Activated naive CD4-positive, alpha-beta T cell treated with anti-CD3 and anti-CD28 coated beads for 36 hours (primary cell): ENCODE data around the gene LAYN. TPM values are rescaled to one million over a fixed set of nuclear protein-coding genes. Genes with fewer than 3 reads are reported as not detected.

Experiments
- CTCF ChIA-PET: fragments of 350-600 bp; sonication (Branson Sonifier 250); formaldehyde crosslinking; loops from one replicate; lab custom pipeline; 2021; ENCODE audit warnings: antibody characterized with exemption; lab: Charles Lee
- DNase-seq: peaks from one replicate; pipeline ENCODE4 v3.0.0-alpha.2; 2020
- H3K27ac Mint-ChIP-seq: one replicate; pipeline ENCODE4 v1.8.0; 2021; ENCODE audit warnings: mild to moderate bottlenecking, mixed read lengths
- H3K27me3 Mint-ChIP-seq: one replicate; pipeline ENCODE4 v1.8.0; 2021; ENCODE audit warnings: low read depth, mixed read lengths
- H3K36me3 Mint-ChIP-seq: one replicate; pipeline ENCODE4 v1.8.0; 2021; ENCODE audit warnings: low read depth, mixed read lengths
- H3K4me1 Mint-ChIP-seq: one replicate; pipeline ENCODE4 v1.8.0; 2021; ENCODE audit warnings: low read depth, mixed read lengths
- H3K4me3 Mint-ChIP-seq: one replicate; pipeline ENCODE4 v1.8.0; 2021; ENCODE audit warnings: mild to moderate bottlenecking, moderate library complexity, mixed read lengths
- H3K9me3 Mint-ChIP-seq: one replicate; pipeline ENCODE4 v1.8.0; 2021; ENCODE audit warnings: mixed read lengths
- intact Hi-C: fragments of 100-400 bp; cut with micrococcal nuclease; formaldehyde crosslinking; loops from one replicate; pipeline ENCODE4 v1.15.1; 2023
- total RNA-seq, 2 experiments: library from RNA; stranded (reverse); gene quantifications; one replicate each; pipeline ENCODE4 v1.2.3, GENCODE V29; 2021

LAYN gene, protein sequence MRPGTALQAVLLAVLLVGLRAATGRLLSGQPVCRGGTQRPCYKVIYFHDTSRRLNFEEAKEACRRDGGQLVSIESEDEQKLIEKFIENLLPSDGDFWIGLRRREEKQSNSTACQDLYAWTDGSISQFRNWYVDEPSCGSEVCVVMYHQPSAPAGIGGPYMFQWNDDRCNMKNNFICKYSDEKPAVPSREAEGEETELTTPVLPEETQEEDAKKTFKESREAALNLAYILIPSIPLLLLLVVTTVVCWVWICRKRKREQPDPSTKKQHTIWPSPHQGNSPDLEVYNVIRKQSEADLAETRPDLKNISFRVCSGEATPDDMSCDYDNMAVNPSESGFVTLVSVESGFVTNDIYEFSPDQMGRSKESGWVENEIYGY
- 1 to 10 TPM; 3.5 to 4.1 TPM for total RNA-seq

DNA sequence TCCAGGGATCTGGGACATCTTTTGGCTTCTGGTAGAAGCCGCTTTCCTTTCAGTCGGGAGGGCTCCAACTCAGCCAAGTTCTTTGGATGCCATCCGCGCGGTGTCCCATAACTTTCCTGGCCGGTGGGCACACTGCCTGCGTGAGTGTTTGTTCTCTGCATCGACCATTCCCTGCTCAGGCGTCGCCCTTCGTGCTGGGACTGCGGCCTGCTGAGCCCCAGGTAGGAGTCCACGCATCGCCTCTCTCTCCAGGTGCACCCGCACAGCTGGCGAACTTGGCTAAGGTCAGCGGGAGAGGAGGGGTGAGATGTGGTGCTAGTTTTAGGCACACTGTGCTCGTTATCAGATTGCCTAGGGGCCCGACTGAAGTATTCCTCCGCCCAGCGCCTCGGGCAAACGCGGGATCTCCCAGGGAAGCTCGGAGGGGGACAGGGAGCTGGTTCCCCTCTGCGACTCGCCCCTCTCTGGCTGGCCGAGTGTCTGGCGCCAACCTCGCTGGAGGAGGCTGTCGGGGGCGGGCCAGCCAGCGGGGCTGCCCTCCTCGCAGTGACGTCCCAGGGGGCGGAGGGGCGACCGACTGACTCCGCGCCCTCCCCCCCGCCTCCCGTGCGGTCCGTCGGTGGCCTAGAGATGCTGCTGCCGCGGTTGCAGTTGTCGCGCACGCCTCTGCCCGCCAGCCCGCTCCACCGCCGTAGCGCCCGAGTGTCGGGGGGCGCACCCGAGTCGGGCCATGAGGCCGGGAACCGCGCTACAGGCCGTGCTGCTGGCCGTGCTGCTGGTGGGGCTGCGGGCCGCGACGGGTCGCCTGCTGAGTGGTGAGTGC is at the start of gene LAYN:
LAYN (plus strand) TSS at position 607 of the 823 bp plus-strand sequence; CDS start at position 731, 124 bp downstream.
- CTCF ChIA-PET = interaction anchor here (1.2 kb wide), 1 partner anchor 85 kb away, joined by 3 read pairs; no protein-coding TSS in a partner anchor
- H3K4me1 Mint-ChIP-seq = peaks cover 22% of the 10 kb centered on the region

DNA sequence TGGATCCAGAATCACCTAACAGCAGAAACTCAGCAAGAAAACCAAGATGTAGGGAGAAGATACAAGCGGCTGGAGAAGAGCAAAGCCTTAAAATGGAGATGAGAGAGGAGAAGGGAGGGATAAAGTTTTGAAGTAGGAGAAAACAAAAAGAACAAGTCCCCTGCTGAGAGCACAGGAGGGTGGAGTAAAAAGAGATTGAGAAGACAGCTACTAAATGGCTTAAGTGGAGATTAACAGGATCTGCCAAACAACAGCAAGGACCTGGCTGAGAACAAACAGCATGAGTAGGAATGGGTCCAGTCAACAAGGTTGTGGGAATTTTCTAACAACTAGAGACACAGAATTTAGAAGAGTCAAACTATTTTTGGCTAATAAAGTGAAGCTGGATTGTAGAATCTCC is 46.5 kb upstream of the LAYN start:
- Mint-ChIP-seq H3K27me3 (peaks cover 27% of the 10 kb centered on the region), H3K36me3 (no peaks in the 10 kb centered on the region), H3K4me3 (no peak overlapping the region), H3K27ac (no peak overlapping the region), H3K4me1 (no peaks in the 10 kb centered on the region), H3K9me3 (no peaks in the 10 kb centered on the region)
- CTCF ChIA-PET = interaction anchor here (0.6 kb wide), 1 partner anchor 471 kb away, joined by 3 read pairs; no protein-coding TSS in a partner anchor
- DNase-seq = no peak
- intact Hi-C loops = no loop called here

More for the DNA sequence above, at the start of gene LAYN:
- intact Hi-C loops = loop anchor here (2.0 kb wide), 2 partner anchors 14 to 26 kb away; partner anchors contain the start of gene HOATZ
- H3K27ac Mint-ChIP-seq = peak within 1 kb of the TSS; percentile 61
- no peaks in the 10 kb centered on the region for H3K9me3 Mint-ChIP-seq
- H3K27me3 Mint-ChIP-seq = peaks cover 45% of the 10 kb centered on the region
- peak within 1 kb of the TSS; percentile 67 for H3K4me3 Mint-ChIP-seq
- DNase-seq = peak; percentile 35
- H3K36me3 Mint-ChIP-seq = no peaks in the 10 kb centered on the region

DNA sequence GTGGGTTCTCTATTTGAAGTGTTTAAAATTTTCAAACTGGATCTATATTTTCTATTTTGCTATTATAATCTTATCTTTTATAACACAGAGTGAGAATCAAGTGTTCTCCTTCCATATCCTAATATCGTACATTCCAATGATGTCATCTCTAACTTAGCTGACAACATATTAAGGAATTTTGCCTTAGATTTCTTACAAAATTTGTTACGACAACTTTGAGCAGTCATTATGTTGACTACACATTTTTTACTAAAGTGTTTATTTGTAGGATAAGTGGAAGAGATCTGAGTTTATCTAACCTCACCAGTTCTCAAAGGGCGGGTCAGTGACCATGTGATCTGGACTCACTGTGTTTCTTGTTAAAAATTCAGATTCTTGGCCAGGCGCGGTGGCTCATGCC is 41.0 kb upstream of the LAYN start:
- Mint-ChIP-seq H3K27me3 (peaks cover 24% of the 10 kb centered on the region), H3K36me3 (no peaks in the 10 kb centered on the region), H3K4me3 (no peak overlapping the region), H3K27ac (no peak overlapping the region), H3K9me3 (no peaks in the 10 kb centered on the region), H3K4me1 (no peaks in the 10 kb centered on the region)
- no peak for DNase-seq
- intact Hi-C loops = no loop called here
- CTCF ChIA-PET = interaction anchor here (0.7 kb wide), 1 partner anchor 14 kb away, joined by 3 read pairs; no protein-coding TSS in a partner anchor

DNA sequence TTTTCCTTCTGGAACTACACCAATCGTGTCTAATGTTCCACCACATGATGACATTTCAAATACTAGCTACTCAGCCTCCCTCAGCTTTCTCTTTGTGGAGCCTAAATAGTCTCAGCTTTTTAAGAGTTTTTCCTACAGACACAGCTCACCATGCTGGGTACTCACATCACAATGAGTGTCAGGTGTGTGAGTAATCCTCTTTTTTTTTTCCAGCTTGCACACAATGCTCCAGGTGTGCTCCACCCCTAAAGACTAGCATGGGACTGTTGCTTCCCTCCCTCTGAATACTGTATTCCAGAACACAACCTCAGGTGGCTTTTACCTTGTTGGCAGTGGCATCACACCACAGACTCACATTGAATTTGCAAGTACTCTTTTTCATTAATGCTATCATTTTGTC is 40.0 kb upstream of the LAYN start:
- H3K27me3 Mint-ChIP-seq = peaks cover 27% of the 10 kb centered on the region
- H3K4me1 Mint-ChIP-seq = no peaks in the 10 kb centered on the region
- CTCF ChIA-PET = interaction anchor here (0.6 kb wide), 1 partner anchor 45 kb away, joined by 4 read pairs; no protein-coding TSS in a partner anchor
- H3K36me3 Mint-ChIP-seq = no peaks in the 10 kb centered on the region
- intact Hi-C loops = no loop called here
- H3K4me3 Mint-ChIP-seq = no peak overlapping the region
- no peak for DNase-seq
- H3K27ac Mint-ChIP-seq = no peak overlapping the region
- peaks cover 2% of the 10 kb centered on the region for H3K9me3 Mint-ChIP-seq

DNA sequence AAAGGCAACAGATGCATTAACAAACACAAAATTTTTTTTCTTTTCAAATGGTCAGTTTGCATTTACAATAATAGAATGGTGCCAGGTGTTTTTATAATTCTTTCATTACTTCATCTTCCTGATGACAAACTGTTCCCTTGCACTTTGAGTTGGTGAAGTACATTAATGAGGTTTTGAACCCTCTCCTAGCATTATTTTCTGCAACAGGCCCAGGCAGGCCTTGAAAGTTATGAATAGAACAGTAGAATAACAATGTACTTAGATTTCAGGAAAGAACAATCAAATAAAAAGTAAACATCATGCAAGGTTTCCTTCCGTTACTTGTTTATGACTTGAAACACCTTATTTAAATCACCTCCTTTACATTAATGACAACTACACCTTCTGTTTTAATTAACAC is 37.9 kb upstream of the LAYN start:
- no peak overlapping the region for H3K27ac Mint-ChIP-seq
- H3K36me3 Mint-ChIP-seq = no peaks in the 10 kb centered on the region
- peaks cover 4% of the 10 kb centered on the region for H3K9me3 Mint-ChIP-seq
- CTCF ChIA-PET = interaction anchor here (1.5 kb wide), 1 partner anchor 17 kb away, joined by 3 read pairs; no protein-coding TSS in a partner anchor
- intact Hi-C loops = no loop called here
- no peak overlapping the region for H3K4me3 Mint-ChIP-seq
- DNase-seq = no peak
- no peaks in the 10 kb centered on the region for H3K4me1 Mint-ChIP-seq
- peaks cover 32% of the 10 kb centered on the region for H3K27me3 Mint-ChIP-seq

DNA sequence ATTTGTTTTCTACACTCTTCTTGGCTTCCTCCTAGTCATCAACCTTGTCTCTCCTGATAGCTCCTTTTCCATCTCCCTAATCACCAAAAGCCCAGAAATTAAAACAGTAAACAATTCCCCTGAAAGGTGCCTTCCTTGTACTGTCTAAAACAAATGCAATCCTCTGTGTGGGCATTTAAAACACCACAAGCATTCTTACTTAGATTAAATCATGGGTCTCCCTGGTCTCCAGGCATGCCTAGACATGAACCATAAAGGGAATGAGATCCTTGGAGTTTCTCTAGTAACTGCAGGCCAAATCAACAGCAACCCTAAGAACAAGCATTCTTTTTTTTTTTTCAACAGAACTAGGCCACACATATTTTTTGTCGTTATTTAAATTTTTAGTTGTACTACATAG is 30.2 kb upstream of the LAYN start:
- intact Hi-C loops = loop anchor here (5.0 kb wide), 1 partner anchor 48 kb away; no protein-coding TSS in a partner anchor
- CTCF ChIA-PET = no interaction called here
- no peak overlapping the region for H3K27ac Mint-ChIP-seq
- H3K36me3 Mint-ChIP-seq = no peaks in the 10 kb centered on the region
- H3K27me3 Mint-ChIP-seq = peaks cover 45% of the 10 kb centered on the region
- no peak for DNase-seq
- H3K4me1 Mint-ChIP-seq = peaks cover 22% of the 10 kb centered on the region
- no peak overlapping the region for H3K4me3 Mint-ChIP-seq
- H3K9me3 Mint-ChIP-seq = peaks cover 3% of the 10 kb centered on the region

DNA sequence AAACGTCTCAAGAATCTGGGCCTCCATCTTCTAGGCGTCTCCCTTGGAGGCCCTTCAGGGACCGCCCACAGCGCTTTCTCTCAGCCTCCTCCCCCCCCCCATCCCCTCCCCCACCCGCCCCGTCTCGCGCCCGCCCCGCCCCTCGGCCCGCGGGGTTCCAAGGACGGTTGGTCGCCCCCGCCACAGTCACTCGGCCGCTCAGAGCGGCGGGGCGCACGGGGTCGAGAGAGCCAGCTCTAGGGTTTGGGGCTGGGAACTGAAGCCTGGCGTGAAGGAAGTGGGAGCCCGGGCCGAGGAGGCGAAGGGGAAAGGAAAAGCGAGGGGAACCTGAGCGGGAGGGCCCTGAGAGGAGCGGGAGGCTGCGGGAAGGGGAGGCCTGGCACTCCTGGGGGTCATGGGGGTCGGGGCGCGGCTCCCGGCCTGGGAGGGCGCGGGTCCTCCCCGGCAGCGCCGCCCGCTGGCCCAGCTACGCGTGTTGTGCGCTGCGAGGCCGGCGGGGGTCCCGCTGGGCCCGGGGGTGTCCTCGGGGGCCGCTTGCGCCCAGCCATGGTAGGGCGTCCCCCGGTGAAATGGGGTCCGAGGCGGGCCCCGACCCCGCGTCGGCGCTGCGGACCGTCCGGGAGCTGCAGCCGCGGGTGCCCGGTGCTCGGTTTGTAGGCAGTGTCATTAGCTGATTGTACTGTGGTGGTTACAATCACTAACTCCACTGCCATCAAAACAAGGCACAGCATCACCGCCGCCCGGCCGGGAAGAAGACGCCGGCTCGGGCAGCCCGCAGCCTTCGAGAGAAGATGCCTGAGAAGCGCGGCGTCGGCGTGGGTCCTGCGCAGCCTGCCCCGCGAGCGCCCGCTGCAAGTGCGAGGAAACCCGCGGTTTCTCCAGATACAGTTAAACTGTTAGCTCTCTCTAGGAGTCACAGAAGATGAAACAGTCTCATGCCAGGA is 28.0 kb upstream of the LAYN start, which contains the start of gene BTG4:
BTG4 (minus strand) TSS at position 91 of the 944 bp plus-strand sequence. CDS start 13,610 bp downstream, outside the sequence.
- Mint-ChIP-seq H3K4me3 (peak within 1 kb of the TSS; percentile 67), H3K27ac (no peak within 1 kb of the TSS), H3K27me3 (peaks cover 39% of the 10 kb centered on the region), H3K36me3 (no peaks in the 10 kb centered on the region), H3K4me1 (peaks cover 22% of the 10 kb centered on the region), H3K9me3 (no peaks in the 10 kb centered on the region)
- CTCF ChIA-PET = interaction anchor here (0.9 to 2.2 kb wide), 5 partner anchors 14 to 66 kb away, joined by 3 to 8 read pairs (median 3); no protein-coding TSS in a partner anchor
- peak; percentile 48 for DNase-seq
- intact Hi-C loops = loop anchor here (1.0 to 5.0 kb wide), 2 partner anchors 19 to 50 kb away; no protein-coding TSS in a partner anchor

DNA sequence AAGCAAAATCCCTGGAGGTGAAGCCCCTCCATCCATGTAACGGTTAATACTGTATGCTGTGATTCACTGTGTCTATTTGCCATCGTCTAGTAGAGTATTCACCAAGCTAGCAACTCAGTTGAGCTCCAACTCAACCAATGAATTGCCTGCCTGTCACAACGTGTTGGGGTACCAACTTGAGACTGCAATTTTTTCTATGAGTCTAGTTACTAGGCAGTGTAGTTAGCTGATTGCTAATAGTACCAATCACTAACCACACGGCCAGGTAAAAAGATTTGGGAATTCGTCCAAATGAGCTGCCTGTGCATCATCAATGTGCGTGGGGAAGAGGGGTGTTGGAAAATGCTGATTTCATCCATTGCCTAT is 27.3 kb upstream of the LAYN start:
- intact Hi-C loops = loop anchor here (1.0 to 5.0 kb wide), 2 partner anchors 18 to 51 kb away; no protein-coding TSS in a partner anchor
- CTCF ChIA-PET = interaction anchor here (0.9 to 2.2 kb wide), 5 partner anchors 13 to 67 kb away, joined by 3 to 8 read pairs (median 3); no protein-coding TSS in a partner anchor
- Mint-ChIP-seq H3K27ac (no peak overlapping the region), H3K36me3 (no peaks in the 10 kb centered on the region), H3K9me3 (no peaks in the 10 kb centered on the region), H3K27me3 (peaks cover 33% of the 10 kb centered on the region), H3K4me3 (peak overlapping the region; percentile 40), H3K4me1 (peaks cover 22% of the 10 kb centered on the region)
- DNase-seq = no peak

DNA sequence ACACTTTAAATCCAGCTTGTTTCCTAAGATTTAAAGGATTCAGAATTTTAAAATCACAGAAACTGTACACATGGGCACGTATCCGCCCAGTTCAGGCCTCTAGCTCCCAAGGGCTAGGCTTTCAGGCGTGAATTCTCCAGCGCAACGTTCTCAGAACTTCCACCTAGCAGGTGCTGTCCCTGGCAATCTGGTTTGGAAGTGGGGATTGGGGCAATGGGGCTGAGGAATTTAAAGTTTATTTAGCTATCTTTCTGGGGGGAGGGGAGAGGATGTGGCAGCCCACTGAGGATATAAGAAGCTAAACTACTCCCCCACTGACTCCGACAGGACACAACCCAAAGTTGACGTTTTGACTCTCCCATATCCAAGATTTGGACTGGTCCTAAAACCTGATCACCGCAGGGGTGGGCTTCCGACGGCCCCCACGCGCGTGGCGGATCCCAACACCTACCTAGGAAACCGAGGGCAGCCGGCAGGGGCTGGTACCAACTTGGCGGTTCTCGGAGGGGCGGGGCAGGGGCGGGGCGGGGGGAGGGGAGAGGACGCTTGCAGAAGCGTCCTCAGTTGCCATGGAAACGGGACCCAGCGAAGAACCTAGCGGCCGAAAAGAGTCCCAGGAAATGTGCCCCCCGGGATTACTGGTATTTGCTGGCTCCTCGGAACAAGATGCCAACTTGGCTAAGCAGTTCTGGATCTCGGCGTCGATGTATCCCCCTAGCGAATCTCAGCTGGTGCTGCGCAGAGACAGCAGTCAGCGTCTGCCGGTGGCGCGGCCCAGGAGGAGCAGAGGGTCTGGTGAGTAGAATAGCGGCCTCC is 26.1 kb upstream of the LAYN start, which contains the start of gene HOATZ:
HOATZ (plus strand) TSS at position 563 of the 816 bp plus-strand sequence; CDS start at position 570, 7 bp downstream.
- intact Hi-C loops = loop anchor here (2.0 to 5.0 kb wide), 2 partner anchors 26 to 52 kb away; partner anchors contain the start of gene LAYN
- Mint-ChIP-seq H3K27ac (no peak within 1 kb of the TSS), H3K4me1 (peaks cover 27% of the 10 kb centered on the region), H3K9me3 (no peaks in the 10 kb centered on the region), H3K36me3 (no peaks in the 10 kb centered on the region), H3K4me3 (peak within 1 kb of the TSS; percentile 33), H3K27me3 (peaks cover 33% of the 10 kb centered on the region)
- CTCF ChIA-PET = interaction anchor here (0.6 to 2.2 kb wide), 3 partner anchors 68 to 508 kb away, joined by 3 to 8 read pairs (median 3); no protein-coding TSS in a partner anchor
- no peak for DNase-seq

DNA sequence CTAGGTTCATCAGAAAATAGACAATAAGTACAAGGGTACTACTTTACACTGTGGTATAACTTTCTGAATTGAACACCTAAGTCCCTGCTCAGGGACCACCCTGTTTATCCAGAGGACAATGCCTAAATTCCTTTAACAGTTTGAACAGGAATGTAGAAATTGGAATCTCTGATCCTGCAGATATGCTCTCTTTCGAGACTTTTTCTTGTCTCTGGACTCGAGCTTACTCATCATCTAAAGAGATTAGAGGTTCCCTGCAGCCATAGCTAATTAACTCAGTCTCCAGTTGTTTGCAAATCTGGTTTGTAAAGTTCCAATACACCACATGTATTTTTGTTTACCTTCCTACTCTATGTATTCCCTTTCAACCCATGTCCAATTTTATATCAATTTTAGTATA is 24.9 kb upstream of the LAYN start:
- Mint-ChIP-seq H3K9me3 (no peaks in the 10 kb centered on the region), H3K4me3 (no peak overlapping the region), H3K36me3 (no peaks in the 10 kb centered on the region), H3K27ac (no peak overlapping the region), H3K27me3 (peaks cover 28% of the 10 kb centered on the region), H3K4me1 (peaks cover 31% of the 10 kb centered on the region)
- DNase-seq = no peak
- intact Hi-C loops = loop anchor here (2.0 kb wide), 1 partner anchor 25 kb away; the partner anchor contains the start of gene LAYN
- CTCF ChIA-PET = interaction anchor here (1.0 kb wide), 1 partner anchor 49 kb away, joined by 3 read pairs; no protein-coding TSS in a partner anchor
